Measurements from ENCODE around the gene CTTNBP2. TPM values are rescaled to one million over a fixed set of nuclear protein-coding genes. Genes with fewer than 3 reads are reported as not detected.

Gene CTTNBP2
- polyA plus RNA-seq, 2 of the 4 experiments (the other 2 are of a cell fraction): 0.18 to 0.25 TPM

DNA sequence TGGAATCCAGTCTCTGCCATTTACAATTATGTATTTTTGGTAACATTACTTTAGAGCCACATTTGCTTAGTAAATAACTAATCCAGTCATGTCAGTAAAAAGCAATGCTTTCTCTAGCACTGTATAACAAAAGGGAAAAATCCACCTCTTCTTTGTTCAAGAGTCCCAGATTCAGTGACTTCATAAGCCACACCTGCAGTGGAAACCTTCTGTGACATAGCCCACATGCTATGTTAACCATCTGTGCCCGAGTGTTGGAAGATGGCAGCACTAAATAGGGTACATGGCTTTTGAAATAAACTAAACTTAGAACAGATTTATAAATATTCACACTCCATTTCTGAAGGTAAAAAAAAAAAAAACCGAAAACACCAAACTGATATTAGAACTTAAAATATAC is 83.0 kb downstream of the CTTNBP2 start:
- Histone ChIP-seq H3K4me2 (no peak overlapping the region), H3K9me3 (no peaks in the 10 kb centered on the region), H3K27ac (no peak overlapping the region), H3K4me3 (no peak overlapping the region), H3K4me1 (no peaks in the 10 kb centered on the region)
- DNase-seq (ENCODE audit: low read depth in 1 of 2, low spot score in 1 of 2) (no peak), ATAC-seq (no peak), FAIRE-seq (no peak)
- 10% methylated on average over 2 of the region's 2 CpGs for WGBS (ENCODE audit: missing lambda C conversion rate)
- CTCF ChIA-PET: no interaction called here
- TF ChIP-seq FOSL2 (IDR thresholded peaks at IDR 0.05) (no peak), FOSL2 (CRISPR knock-in tag; IDR thresholded peaks at IDR 0.05) (no peak), JUN (IDR thresholded peaks at IDR 0.05) (no peak), MAFK (IDR thresholded peaks at IDR 0.05; ENCODE audit: partially characterized antibody) (no peak), MYC (IDR thresholded peaks at IDR 0.05; ENCODE audit: borderline replicate concordance, low read length) (no peak), CBX2 (IDR thresholded peaks at IDR 0.05; ENCODE audit: borderline replicate concordance, low read depth) (no peak)
- TF ChIP-seq, protein P1, sequence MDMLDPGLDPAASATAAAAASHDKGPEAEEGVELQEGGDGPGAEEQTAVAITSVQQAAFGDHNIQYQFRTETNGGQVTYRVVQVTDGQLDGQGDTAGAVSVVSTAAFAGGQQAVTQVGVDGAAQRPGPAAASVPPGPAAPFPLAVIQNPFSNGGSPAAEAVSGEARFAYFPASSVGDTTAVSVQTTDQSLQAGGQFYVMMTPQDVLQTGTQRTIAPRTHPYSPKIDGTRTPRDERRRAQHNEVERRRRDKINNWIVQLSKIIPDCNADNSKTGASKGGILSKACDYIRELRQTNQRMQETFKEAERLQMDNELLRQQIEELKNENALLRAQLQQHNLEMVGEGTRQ (IDR thresholded peaks at IDR 0.05): no peak
- TF ChIP-seq, protein P2, sequence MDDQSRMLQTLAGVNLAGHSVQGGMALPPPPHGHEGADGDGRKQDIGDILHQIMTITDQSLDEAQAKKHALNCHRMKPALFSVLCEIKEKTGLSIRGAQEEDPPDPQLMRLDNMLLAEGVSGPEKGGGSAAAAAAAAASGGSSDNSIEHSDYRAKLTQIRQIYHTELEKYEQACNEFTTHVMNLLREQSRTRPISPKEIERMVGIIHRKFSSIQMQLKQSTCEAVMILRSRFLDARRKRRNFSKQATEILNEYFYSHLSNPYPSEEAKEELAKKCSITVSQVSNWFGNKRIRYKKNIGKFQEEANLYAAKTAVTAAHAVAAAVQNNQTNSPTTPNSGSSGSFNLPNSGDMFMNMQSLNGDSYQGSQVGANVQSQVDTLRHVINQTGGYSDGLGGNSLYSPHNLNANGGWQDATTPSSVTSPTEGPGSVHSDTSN (IDR thresholded peaks at IDR 0.05): no peak
- POLR2A ChIA-PET: no interaction called here

DNA sequence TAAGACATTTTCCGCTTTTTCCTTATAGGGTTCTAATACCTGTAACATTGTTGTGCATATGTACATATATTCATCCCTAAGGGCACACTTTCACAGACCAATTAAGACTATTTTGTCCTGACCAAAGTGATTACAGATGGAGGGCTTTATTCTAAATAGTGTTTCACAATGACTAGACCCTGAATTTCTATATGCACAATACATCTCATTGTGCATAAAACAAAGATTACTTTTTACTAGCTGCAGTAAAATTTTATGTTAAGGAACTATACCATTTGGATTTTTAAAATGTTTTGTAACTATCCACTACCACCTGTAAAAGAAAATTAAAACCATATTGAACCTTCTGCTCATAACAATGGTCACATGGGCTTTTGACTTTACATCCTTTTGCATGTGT is 87.8 kb downstream of the CTTNBP2 start:
- H3K4me3 ChIP-seq: no peak overlapping the region
- DNase-seq (ENCODE audit: low read depth in 1 of 2, low spot score in 1 of 2) (no peak), FAIRE-seq (no peak), ATAC-seq (no peak)
- WGBS (ENCODE audit: missing lambda C conversion rate): 90% methylated on average over 1 of the region's 1 CpG
- POLR2A ChIA-PET: no interaction called here
- no peak for TF ChIP-seq KDM1A (IDR thresholded peaks at IDR 0.05; ENCODE audit: low read depth)
- no peak for TF ChIP-seq RNF2 (IDR thresholded peaks at IDR 0.05; ENCODE audit: borderline replicate concordance, low read depth)
- TF ChIP-seq MAZ (IDR thresholded peaks at IDR 0.05; ENCODE audit: borderline replicate concordance, low read depth, low read length): no peak
- TF ChIP-seq FOSB (CRISPR knock-in tag; IDR thresholded peaks at IDR 0.05): no peak
- no peak for TF ChIP-seq MYC (IDR thresholded peaks at IDR 0.05; ENCODE audit: borderline replicate concordance, low read length)
- no peak for TF ChIP-seq NR3C1 (IDR thresholded peaks at IDR 0.05)
- no peak for TF ChIP-seq SREBF2 (IDR thresholded peaks at IDR 0.05)
- TF ChIP-seq ZC3H11A (IDR thresholded peaks at IDR 0.05): no peak
- TF ChIP-seq, protein P3, sequence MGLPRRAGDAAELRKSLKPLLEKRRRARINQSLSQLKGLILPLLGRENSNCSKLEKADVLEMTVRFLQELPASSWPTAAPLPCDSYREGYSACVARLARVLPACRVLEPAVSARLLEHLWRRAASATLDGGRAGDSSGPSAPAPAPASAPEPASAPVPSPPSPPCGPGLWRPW (IDR thresholded peaks at IDR 0.05): no peak
- H3K27ac ChIP-seq: no peak overlapping the region
- no peaks in the 10 kb centered on the region for H3K9me3 ChIP-seq
- no peaks in the 10 kb centered on the region; the same call in 2 of the 3 replicates for H3K4me1 ChIP-seq
- no peak overlapping the region for H3K4me2 ChIP-seq
- CTCF ChIA-PET: no interaction called here

DNA sequence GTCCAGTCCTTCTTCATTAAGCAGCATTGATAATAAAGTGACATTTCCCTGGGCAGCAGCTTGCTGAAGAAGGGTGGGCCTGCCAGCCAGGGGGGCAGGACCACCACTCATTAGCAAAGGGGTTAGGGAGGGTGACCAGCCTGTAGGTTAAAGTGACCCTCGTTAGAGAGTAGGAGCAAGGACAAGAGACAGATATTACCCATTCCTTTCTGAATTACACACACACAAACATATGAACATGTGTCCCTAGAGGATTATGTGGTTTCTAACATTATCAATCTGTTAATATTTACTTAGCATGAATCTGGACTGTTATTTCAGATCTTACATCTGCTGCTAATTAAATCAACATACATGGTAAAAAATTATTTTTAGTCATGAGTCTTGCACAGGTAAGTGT is 88.9 kb downstream of the CTTNBP2 start:
- ChIA-PET CTCF (interaction anchor here (1.0 kb wide), 1 partner anchor 93 kb away, joined by 3 read pairs; no protein-coding TSS in a partner anchor), POLR2A (no interaction called here)
- no peak overlapping the region for H3K27ac ChIP-seq
- no peak for ATAC-seq
- FAIRE-seq: no peak
- WGBS (ENCODE audit: missing lambda C conversion rate): 6% methylated on average over 1 of the region's 1 CpG
- H3K4me1 ChIP-seq: no peaks in the 10 kb centered on the region; the same call in 2 of the 3 replicates
- H3K4me3 ChIP-seq: no peak overlapping the region
- no peaks in the 10 kb centered on the region for H3K9me3 ChIP-seq
- no peak overlapping the region for H3K4me2 ChIP-seq
- no peak for TF ChIP-seq HOXA7 (CRISPR knock-in tag; IDR thresholded peaks at IDR 0.05)
- TF ChIP-seq, protein P4, sequence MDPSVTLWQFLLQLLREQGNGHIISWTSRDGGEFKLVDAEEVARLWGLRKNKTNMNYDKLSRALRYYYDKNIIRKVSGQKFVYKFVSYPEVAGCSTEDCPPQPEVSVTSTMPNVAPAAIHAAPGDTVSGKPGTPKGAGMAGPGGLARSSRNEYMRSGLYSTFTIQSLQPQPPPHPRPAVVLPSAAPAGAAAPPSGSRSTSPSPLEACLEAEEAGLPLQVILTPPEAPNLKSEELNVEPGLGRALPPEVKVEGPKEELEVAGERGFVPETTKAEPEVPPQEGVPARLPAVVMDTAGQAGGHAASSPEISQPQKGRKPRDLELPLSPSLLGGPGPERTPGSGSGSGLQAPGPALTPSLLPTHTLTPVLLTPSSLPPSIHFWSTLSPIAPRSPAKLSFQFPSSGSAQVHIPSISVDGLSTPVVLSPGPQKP (IDR thresholded peaks at IDR 0.05; ENCODE audit: low read depth, low read length): no peak
- no peak for DNase-seq (ENCODE audit: low read depth in 1 of 2, low spot score in 1 of 2)

DNA sequence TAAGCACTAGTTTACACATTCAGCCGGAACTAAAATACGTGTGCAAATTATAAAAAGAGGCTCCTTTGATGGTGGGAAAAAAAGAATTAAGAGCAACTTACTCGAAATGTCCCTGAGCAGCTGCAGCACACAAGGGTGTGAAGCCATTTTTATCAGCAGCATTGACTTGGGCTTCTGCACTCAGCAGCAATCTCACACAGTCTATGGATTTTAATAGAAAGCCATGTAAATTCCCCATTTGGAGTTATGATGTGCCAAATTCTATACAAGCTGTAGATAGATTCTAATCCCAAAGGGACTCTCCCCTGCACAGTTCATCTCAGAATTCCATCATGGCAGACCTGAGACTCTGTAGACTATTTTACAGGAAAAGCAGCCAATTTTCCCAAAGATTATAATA is 90.5 kb downstream of the CTTNBP2 start:
- ChIA-PET POLR2A (no interaction called here), CTCF (no interaction called here)
- no peak overlapping the region for H3K27ac ChIP-seq
- no peak for DNase-seq (ENCODE audit: low read depth in 1 of 2, low spot score in 1 of 2)
- H3K4me2 ChIP-seq: no peak overlapping the region
- peaks cover 4% of the 10 kb centered on the region; the same call in 2 of the 3 replicates for H3K4me1 ChIP-seq
- H3K4me3 ChIP-seq: no peak overlapping the region
- no peaks in the 10 kb centered on the region for H3K9me3 ChIP-seq
- no peak for ATAC-seq
- no peak for FAIRE-seq
- WGBS (ENCODE audit: missing lambda C conversion rate): 58% methylated on average over 3 of the region's 3 CpGs
- TF ChIP-seq, protein P1 (IDR thresholded peaks at IDR 0.05): no peak
- TF ChIP-seq HOXB5 (CRISPR knock-in tag; IDR thresholded peaks at IDR 0.05): no peak
- no peak for TF ChIP-seq CBX2 (IDR thresholded peaks at IDR 0.05; ENCODE audit: borderline replicate concordance, low read depth)
- TF ChIP-seq FOSL2 (IDR thresholded peaks at IDR 0.05): no peak
- no peak for TF ChIP-seq FOSL2 (CRISPR knock-in tag; IDR thresholded peaks at IDR 0.05)
- TF ChIP-seq MAFK (IDR thresholded peaks at IDR 0.05; ENCODE audit: partially characterized antibody): no peak
- TF ChIP-seq ESRRA (IDR thresholded peaks at IDR 0.05; ENCODE audit: borderline replicate concordance, low read length): no peak
- TF ChIP-seq, protein P5, sequence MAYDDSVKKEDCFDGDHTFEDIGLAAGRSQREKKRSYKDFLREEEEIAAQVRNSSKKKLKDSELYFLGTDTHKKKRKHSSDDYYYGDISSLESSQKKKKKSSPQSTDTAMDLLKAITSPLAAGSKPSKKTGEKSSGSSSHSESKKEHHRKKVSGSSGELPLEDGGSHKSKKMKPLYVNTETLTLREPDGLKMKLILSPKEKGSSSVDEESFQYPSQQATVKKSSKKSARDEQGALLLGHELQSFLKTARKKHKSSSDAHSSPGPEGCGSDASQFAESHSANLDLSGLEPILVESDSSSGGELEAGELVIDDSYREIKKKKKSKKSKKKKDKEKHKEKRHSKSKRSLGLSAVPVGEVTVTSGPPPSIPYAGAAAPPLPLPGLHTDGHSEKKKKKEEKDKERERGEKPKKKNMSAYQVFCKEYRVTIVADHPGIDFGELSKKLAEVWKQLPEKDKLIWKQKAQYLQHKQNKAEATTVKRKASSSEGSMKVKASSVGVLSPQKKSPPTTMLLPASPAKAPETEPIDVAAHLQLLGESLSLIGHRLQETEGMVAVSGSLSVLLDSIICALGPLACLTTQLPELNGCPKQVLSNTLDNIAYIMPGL (CRISPR knock-in tag; IDR thresholded peaks at IDR 0.05; ENCODE audit: borderline replicate concordance): no peak
- TF ChIP-seq, protein P6, sequence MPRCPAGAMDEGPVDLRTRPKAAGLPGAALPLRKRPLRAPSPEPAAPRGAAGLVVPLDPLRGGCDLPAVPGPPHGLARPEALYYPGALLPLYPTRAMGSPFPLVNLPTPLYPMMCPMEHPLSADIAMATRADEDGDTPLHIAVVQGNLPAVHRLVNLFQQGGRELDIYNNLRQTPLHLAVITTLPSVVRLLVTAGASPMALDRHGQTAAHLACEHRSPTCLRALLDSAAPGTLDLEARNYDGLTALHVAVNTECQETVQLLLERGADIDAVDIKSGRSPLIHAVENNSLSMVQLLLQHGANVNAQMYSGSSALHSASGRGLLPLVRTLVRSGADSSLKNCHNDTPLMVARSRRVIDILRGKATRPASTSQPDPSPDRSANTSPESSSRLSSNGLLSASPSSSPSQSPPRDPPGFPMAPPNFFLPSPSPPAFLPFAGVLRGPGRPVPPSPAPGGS (IDR thresholded peaks at IDR 0.05): no peak

Measured in A549 (cell line).